Activated CD4-positive, alpha-beta memory T cell treated with anti-CD3 and anti-CD28 coated beads for 36 hours (primary cell): ENCODE results near the gene DCLK1. TPM values are rescaled to one million over a fixed set of nuclear protein-coding genes. Genes with fewer than 3 reads are reported as not detected.
"Not testable (repeated sequence)": the region's sequence is repeated elsewhere in the genome, so short reads cannot be mapped to it uniquely, and the experiment has no call there.

Experiments
- CTCF ChIA-PET: fragments of 350-600 bp; sonication (Branson Sonifier 250); formaldehyde crosslinking; loops from one replicate; lab custom pipeline; 2021; ENCODE audit warnings: antibody characterized with exemption, inconsistent platforms; lab: Charles Lee
- POLR2A ChIA-PET: fragments of 350-600 bp; sonication (Branson Sonifier 250); formaldehyde crosslinking; loops from one replicate; lab custom pipeline; 2021; ENCODE audit warnings: antibody characterized with exemption; lab: Charles Lee
- DNase-seq: peaks from one replicate; pipeline ENCODE4 v3.0.0-alpha.2; 2020
- H3K27ac Mint-ChIP-seq: one replicate; pipeline ENCODE4 v1.8.0; 2021; ENCODE audit warnings: mixed read lengths
- H3K27me3 Mint-ChIP-seq: one replicate; pipeline ENCODE4 v1.8.0; 2021; ENCODE audit warnings: mixed read lengths
- H3K36me3 Mint-ChIP-seq: one replicate; pipeline ENCODE4 v1.8.0; 2021; ENCODE audit warnings: mixed read lengths
- H3K4me1 Mint-ChIP-seq: one replicate; pipeline ENCODE4 v1.8.0; 2021; ENCODE audit warnings: low read depth, mixed read lengths
- H3K4me3 Mint-ChIP-seq: one replicate; pipeline ENCODE4 v1.8.0; 2021; ENCODE audit warnings: mild to moderate bottlenecking, mixed read lengths
- H3K9me3 Mint-ChIP-seq: one replicate; pipeline ENCODE4 v1.8.0; 2021; ENCODE audit warnings: mixed read lengths
- intact Hi-C: fragments of 100-400 bp; cut with micrococcal nuclease; formaldehyde crosslinking; loops from one replicate; pipeline ENCODE4 v1.15.1; 2023
- total RNA-seq, 2 experiments: library from RNA; stranded (reverse); gene quantifications; one replicate each; pipeline ENCODE4 v1.2.3, GENCODE V29; 2021

Gene DCLK1
- total RNA-seq, 2 experiments from 2014 or later, result not detected

DNA sequence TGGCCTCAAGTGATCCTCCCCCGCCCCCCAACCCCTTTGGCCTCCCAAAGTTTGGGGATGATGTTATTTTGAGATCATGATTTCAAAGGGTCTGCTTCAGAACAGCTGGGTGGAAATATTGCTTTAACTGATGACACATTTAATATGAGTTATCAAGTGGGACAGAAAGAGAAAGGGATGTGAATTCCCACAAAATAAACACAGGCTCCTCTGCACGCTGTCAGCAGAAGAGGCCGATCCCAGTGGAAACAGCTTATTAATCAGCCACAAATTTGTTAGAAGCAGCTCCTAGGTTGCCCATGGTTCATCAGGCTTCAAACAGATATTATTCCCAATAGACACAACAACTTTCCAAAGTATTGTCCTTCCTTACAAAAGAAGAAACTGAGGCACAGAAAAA is 4.7 kb downstream of the DCLK1 start:
- ChIA-PET CTCF (no interaction called here), POLR2A (no interaction called here)
- Mint-ChIP-seq H3K27ac (no peak overlapping the region), H3K27me3 (peaks cover 9% of the 10 kb centered on the region), H3K36me3 (no peaks in the 10 kb centered on the region), H3K9me3 (no peaks in the 10 kb centered on the region), H3K4me1 (no peaks in the 10 kb centered on the region), H3K4me3 (no peak overlapping the region)
- no peak for DNase-seq
- intact Hi-C loops, result no loop called here

DNA sequence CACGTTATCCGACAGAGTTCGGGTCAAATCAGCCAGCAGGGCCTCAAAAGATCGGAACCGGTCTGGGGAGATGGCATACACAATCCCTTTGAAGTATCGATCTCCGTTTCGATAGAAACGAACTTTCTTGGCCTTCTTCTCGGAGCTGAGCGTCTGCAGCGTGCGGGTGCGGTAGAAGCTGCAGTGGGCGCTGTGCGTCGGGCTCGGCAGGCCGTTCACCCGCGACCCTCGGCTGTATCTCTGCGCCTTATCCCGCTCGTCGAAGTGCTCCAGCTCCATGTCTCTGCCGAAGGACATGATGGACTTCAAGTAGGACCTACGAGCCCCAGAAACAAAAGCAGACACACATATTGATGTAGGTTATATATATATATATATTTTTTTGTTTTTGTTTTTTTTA is 5.3 kb downstream of the DCLK1 start:
- Mint-ChIP-seq H3K27ac (no peak overlapping the region), H3K4me1 (no peaks in the 10 kb centered on the region), H3K36me3 (no peaks in the 10 kb centered on the region), H3K4me3 (no peak overlapping the region), H3K9me3 (no peaks in the 10 kb centered on the region), H3K27me3 (peaks cover 7% of the 10 kb centered on the region)
- intact Hi-C loops, result no loop called here
- ChIA-PET POLR2A (no interaction called here), CTCF (no interaction called here)
- no peak for DNase-seq

DNA sequence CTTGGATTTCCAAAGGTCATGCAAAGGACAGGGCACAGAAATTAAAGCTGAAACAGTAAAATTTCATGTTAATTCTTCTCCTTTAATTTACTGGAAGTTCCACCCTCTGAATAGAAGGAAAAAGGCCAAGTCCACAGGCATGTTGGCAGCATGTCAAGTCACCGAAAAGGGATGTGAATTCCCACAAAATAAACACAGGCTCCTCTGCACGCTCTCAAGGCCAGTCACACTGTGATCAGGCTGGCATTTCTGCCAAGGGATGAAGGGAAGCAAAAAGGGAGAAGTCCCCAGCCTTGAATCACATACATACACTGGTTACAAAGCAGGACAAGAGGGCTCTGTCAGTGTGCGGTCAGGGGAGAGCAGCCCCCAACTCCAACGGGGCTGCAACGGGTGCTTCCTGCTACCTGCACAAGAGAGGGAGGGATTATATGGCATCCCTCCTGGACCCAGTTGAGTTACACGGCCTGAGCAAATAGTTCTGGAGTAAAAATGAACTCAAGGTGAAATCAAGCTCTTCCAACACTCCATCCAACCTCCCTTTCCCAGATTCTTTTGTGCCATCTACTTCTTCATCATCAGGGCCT is 6.9 kb downstream of the DCLK1 start:
- no peak overlapping the region for H3K27ac Mint-ChIP-seq
- H3K27me3 Mint-ChIP-seq, result no peaks in the 10 kb centered on the region
- H3K4me3 Mint-ChIP-seq, result no peak overlapping the region
- no peaks in the 10 kb centered on the region for H3K9me3 Mint-ChIP-seq
- intact Hi-C loops, result no loop called here
- no peaks in the 10 kb centered on the region for H3K4me1 Mint-ChIP-seq
- CTCF ChIA-PET, result no interaction called here
- POLR2A ChIA-PET, result no interaction called here
- no peaks in the 10 kb centered on the region for H3K36me3 Mint-ChIP-seq
- no peak for DNase-seq

DNA sequence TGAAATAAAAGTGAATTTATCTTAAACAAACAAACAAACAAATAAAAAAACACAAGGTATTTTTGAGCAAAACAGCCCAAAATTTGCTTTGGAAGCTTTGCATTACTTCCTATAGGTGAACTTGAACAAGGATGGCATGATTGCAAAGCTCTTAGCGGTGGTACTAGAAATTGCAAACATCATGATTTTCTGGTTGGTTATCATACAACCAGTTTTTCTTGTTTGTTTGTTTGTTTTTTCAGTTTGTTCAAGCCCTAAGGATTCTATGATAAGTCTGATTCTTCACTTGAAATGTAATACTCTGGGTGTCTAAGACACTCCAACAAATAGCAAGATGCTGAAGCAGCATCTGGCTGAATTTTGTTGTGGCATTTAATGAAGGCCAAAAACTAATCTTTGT is 15.9 kb downstream of the DCLK1 start:
- POLR2A ChIA-PET, result no interaction called here
- H3K4me3 Mint-ChIP-seq, result no peak overlapping the region
- intact Hi-C loops, result no loop called here
- no peak for DNase-seq
- H3K27ac Mint-ChIP-seq, result no peak overlapping the region
- CTCF ChIA-PET, result no interaction called here
- no peaks in the 10 kb centered on the region for H3K36me3 Mint-ChIP-seq
- H3K4me1 Mint-ChIP-seq, result no peaks in the 10 kb centered on the region
- no peaks in the 10 kb centered on the region for H3K27me3 Mint-ChIP-seq
- no peaks in the 10 kb centered on the region for H3K9me3 Mint-ChIP-seq

DNA sequence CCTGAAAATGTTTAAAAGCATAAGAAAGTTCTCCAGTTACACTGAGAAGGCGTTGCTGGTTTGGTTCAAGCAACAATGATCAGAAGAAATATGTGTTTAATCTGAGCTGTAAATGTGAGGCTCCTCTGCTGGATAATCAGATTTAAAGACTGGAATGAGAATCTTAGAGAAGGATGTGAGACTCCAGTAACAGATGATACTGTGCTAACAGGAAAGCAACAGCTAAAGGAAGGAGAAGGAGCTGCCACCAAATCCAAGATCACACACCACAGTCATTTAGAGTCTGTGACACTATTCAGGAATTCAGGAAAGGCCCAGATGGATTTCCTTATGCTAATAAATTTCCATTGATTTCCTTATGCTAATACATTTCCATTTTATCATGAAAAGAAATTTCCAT is 16.9 kb downstream of the DCLK1 start:
- H3K4me3 Mint-ChIP-seq, result no peak overlapping the region
- no peak overlapping the region for H3K27ac Mint-ChIP-seq
- intact Hi-C loops, result no loop called here
- ChIA-PET POLR2A (no interaction called here), CTCF (no interaction called here)
- no peaks in the 10 kb centered on the region for H3K4me1 Mint-ChIP-seq
- H3K27me3 Mint-ChIP-seq, result no peaks in the 10 kb centered on the region
- no peaks in the 10 kb centered on the region for H3K9me3 Mint-ChIP-seq
- H3K36me3 Mint-ChIP-seq, result no peaks in the 10 kb centered on the region
- no peak for DNase-seq

DNA sequence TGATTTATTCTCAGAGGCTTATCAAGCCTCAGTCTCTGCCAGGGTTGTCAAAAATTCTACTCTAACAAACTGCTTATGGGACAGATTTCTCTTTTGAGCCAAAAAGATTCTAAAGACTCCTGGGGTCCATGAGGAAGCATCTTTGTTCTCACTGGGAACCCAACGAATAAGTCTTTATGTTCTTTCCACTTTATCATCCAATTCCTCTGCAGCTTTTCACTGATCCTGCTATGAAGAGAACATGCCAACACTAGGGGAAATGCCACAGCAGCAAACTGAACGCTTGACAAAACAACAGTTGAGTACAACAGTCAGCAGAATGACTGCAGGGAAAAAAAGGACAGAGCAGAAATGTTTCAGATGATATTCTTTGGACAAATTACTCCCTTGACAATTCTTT is 22.2 kb downstream of the DCLK1 start:
- H3K27ac Mint-ChIP-seq, result no peak overlapping the region
- no peaks in the 10 kb centered on the region for H3K27me3 Mint-ChIP-seq
- H3K9me3 Mint-ChIP-seq, result no peaks in the 10 kb centered on the region
- H3K4me3 Mint-ChIP-seq, result no peak overlapping the region
- intact Hi-C loops, result no loop called here
- H3K4me1 Mint-ChIP-seq, result no peaks in the 10 kb centered on the region
- H3K36me3 Mint-ChIP-seq, result no peaks in the 10 kb centered on the region
- ChIA-PET CTCF (no interaction called here), POLR2A (no interaction called here)
- DNase-seq, result no peak

DNA sequence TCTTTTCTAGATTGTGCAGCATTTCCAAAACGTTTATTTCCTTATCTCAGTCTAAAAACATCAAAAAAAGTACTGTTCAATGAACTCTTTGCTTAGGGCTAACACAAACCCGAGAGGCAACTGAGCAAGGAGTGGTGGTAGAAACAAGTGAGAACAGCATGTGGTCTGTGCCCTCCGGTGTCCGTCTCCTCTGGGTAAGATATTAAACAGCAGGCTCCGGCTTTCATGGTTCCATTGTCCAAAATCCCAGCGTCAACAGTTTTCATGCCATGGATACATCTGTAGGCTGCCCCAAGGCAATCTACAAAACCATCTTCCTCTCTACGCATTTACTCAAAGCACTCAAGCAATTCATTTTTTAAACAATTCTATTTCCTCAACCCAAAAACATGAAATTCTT is 22.8 kb downstream of the DCLK1 start:
- intact Hi-C loops, result no loop called here
- no peaks in the 10 kb centered on the region for H3K9me3 Mint-ChIP-seq
- CTCF ChIA-PET, result no interaction called here
- no peak overlapping the region for H3K27ac Mint-ChIP-seq
- H3K4me1 Mint-ChIP-seq, result no peaks in the 10 kb centered on the region
- H3K27me3 Mint-ChIP-seq, result no peaks in the 10 kb centered on the region
- no peaks in the 10 kb centered on the region for H3K36me3 Mint-ChIP-seq
- POLR2A ChIA-PET, result no interaction called here
- H3K4me3 Mint-ChIP-seq, result no peak overlapping the region
- no peak for DNase-seq

DNA sequence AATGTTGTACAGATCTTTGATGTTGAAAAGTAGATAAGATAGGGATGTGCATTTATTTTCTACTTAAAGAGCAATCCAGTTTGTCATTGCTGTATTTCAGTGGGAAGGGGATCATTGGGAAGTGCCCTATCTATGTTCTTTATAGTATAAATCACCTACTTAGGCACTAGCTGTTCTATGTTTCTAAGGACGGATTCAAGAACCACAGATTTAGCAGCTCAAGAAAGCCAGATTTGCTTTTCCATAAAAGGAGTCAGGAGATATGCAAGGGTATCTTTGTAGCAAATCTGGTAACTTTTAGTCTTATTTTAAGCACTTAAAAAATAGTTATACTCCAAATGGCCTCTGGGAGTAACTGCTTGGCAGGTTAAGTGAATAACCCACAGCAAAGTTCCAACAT is 23.7 kb downstream of the DCLK1 start:
- Mint-ChIP-seq H3K36me3 (no peaks in the 10 kb centered on the region), H3K9me3 (no peaks in the 10 kb centered on the region), H3K4me1 (no peaks in the 10 kb centered on the region), H3K27me3 (no peaks in the 10 kb centered on the region), H3K4me3 (no peak overlapping the region), H3K27ac (no peak overlapping the region)
- ChIA-PET POLR2A (no interaction called here), CTCF (no interaction called here)
- intact Hi-C loops, result no loop called here
- DNase-seq, result no peak

DNA sequence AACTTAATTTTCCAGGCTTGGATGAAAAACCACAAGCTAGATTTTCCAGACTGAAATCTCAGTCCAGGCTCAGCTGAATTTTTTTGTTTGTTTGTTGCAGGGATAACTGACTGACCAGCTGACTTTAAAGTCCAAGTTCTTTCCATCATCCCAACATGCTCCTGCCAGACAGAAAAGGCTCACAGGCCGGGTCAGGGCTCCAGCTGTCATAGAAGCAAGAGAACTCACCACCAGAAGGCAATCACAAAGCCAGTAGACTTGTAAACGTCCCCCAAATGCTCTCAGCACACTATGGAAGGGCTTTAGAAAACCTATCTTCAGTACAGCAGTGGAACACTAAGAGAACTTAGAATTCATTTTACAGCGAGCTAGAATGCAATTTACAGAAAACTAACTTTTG is 25.5 kb downstream of the DCLK1 start:
- Mint-ChIP-seq H3K27me3 (no peaks in the 10 kb centered on the region), H3K9me3 (no peaks in the 10 kb centered on the region), H3K27ac (no peak overlapping the region), H3K4me1 (no peaks in the 10 kb centered on the region), H3K4me3 (no peak overlapping the region), H3K36me3 (no peaks in the 10 kb centered on the region)
- no peak for DNase-seq
- ChIA-PET CTCF (no interaction called here), POLR2A (no interaction called here)
- intact Hi-C loops, result no loop called here

DNA sequence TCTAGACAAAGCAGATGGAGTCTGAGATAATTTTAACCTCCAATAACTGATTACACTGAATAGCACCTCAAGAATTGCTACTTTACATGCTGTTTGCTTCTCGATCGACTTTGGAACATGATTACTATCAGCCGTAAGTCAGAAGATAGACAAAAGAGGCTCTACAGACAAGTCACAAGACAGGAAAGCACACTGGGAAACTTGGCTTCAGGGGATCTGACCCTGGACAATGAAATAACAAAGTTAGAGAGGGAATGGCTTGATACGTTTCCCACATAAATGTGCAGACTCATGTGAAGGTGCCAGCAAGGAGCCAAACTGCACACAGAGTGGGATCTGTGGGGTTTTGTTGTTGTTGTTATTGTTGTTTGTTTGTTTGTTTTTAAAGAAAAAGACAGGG is 28.5 kb downstream of the DCLK1 start:
- H3K9me3 Mint-ChIP-seq, result no peaks in the 10 kb centered on the region
- intact Hi-C loops, result no loop called here
- H3K27ac Mint-ChIP-seq, result no peak overlapping the region
- ChIA-PET CTCF (no interaction called here), POLR2A (no interaction called here)
- no peak for DNase-seq
- no peaks in the 10 kb centered on the region for H3K27me3 Mint-ChIP-seq
- no peaks in the 10 kb centered on the region for H3K4me1 Mint-ChIP-seq
- H3K36me3 Mint-ChIP-seq, result no peaks in the 10 kb centered on the region
- no peak overlapping the region for H3K4me3 Mint-ChIP-seq

DNA sequence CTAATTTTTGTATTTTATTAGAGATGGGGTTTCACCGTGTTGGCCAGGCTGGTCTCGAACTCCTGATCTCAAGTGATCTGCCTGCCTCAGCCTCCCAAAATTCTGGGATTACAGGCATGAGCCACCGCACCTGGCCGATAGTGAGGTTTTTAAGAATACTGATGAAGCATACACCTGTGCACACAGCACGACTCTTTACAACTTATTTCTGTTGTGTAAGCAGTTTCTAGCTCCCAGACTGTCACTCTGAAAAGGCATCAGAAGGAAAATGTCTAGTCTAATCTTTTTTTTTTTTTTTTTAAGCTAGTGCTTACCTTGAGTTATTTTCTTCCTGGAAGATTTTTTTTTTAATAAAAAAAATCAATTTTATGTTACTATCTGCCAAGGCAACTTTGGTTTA is 29.3 kb downstream of the DCLK1 start:
- POLR2A ChIA-PET, result not testable (repeated sequence)

DNA sequence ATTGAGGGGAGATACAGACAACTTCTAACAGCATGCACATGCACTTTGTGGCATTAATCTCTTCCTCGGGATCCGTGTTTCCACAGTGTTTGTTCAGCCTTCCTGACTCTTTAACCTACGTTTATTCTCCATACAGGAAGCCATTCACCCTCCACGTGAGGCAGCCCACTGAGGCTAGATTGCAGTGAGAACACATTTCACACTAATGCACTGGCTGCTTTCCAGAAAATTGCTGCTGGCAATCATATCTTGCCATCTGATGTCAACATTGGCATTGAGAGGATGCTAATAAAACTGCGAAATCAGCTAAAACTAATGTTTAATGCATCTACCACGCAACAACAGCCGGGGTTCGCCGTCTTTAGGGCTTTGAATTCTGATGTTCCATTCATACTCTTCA is 30.0 kb downstream of the DCLK1 start:
- DNase-seq, result no peak
- H3K27ac Mint-ChIP-seq, result no peak overlapping the region
- H3K36me3 Mint-ChIP-seq, result no peaks in the 10 kb centered on the region
- H3K9me3 Mint-ChIP-seq, result no peaks in the 10 kb centered on the region
- POLR2A ChIA-PET, result no interaction called here
- H3K4me1 Mint-ChIP-seq, result no peaks in the 10 kb centered on the region
- H3K4me3 Mint-ChIP-seq, result no peak overlapping the region
- CTCF ChIA-PET, result no interaction called here
- intact Hi-C loops, result no loop called here
- no peaks in the 10 kb centered on the region for H3K27me3 Mint-ChIP-seq

More for the DNA sequence above, 29.3 kb downstream of the DCLK1 start:
- H3K27me3 Mint-ChIP-seq, DNase-seq, H3K4me1 Mint-ChIP-seq, intact Hi-C loops, H3K36me3 Mint-ChIP-seq, H3K27ac Mint-ChIP-seq, H3K9me3 Mint-ChIP-seq, CTCF ChIA-PET, H3K4me3 Mint-ChIP-seq: not testable (repeated sequence)

DNA sequence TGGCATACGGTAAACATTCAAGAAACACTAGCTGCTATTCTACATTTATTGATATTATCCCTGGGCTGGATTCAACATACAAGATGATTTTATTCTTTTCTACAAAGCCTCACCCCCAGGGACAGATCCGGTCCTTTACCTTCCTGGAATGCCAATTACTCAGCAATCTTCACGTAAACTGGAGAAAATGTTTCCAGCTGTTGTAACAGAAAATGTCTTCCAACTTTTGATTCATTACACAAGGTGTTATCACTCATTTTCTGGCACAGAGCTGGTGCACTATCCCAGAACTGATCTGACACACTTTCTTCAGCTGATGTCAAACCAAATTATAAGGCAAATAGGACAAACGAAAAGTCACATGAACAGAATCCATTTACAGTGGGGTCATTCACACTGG is 33.1 kb downstream of the DCLK1 start:
- H3K36me3 Mint-ChIP-seq, result no peaks in the 10 kb centered on the region
- H3K4me3 Mint-ChIP-seq, result no peak overlapping the region
- no peaks in the 10 kb centered on the region for H3K27me3 Mint-ChIP-seq
- no peaks in the 10 kb centered on the region for H3K9me3 Mint-ChIP-seq
- no peaks in the 10 kb centered on the region for H3K4me1 Mint-ChIP-seq
- intact Hi-C loops, result no loop called here
- CTCF ChIA-PET, result interaction anchor here (1.1 kb wide), 1 partner anchor 19 kb away, joined by 3 read pairs; no protein-coding TSS in a partner anchor
- DNase-seq, result no peak
- no peak overlapping the region for H3K27ac Mint-ChIP-seq
- POLR2A ChIA-PET, result no interaction called here
